Inflammatory macrophage (primary cell): ENCODE results near the gene LINC00305.

Source experiments
- DNase-seq, 2 donors: peaks; one replicate each; pipeline ENCODE4 v3.0.0-alpha.2; 2020 to 2022

Gene LINC00305

GRCh38 chr18:64111950-64112349, 36.9 kb downstream of the LINC00305 start:
- DNase-seq: no peak

GRCh38 chr18:64110692-64111480, 38.0 kb downstream of the LINC00305 start:
- no peak for DNase-seq

- no peak for DNase-seq
Measured at GRCh38 chr18:64103986-64104385, 44.9 kb downstream of the LINC00305 start.

GRCh38 chr18:64100116-64100922, 48.6 kb downstream of the LINC00305 start:
- DNase-seq: no peak

- no peak for DNase-seq
Measured at GRCh38 chr18:64099244-64099643, 49.6 kb downstream of the LINC00305 start.

GRCh38 chr18:64097497-64097896, 51.4 kb downstream of the LINC00305 start:
- no peak for DNase-seq

- DNase-seq: no peak
Measured at GRCh38 chr18:64095056-64095455, 53.8 kb downstream of the LINC00305 start.

- DNase-seq: no peak
Measured at GRCh38 chr18:64094210-64094609, 54.7 kb downstream of the LINC00305 start.

- DNase-seq: no peak
Measured at GRCh38 chr18:64091526-64091925, 57.4 kb downstream of the LINC00305 start.

- no peak for DNase-seq
Measured at GRCh38 chr18:64090876-64091275, 58.0 kb downstream of the LINC00305 start.

GRCh38 chr18:64083916-64084315, 65.0 kb downstream of the LINC00305 start:
- DNase-seq: no peak

- DNase-seq: no peak
Measured at GRCh38 chr18:64082513-64082912, 66.4 kb downstream of the LINC00305 start.

- no peak for DNase-seq
Measured at GRCh38 chr18:64082054-64082453, 66.8 kb downstream of the LINC00305 start.

GRCh38 chr18:64073971-64074370, 74.9 kb downstream of the LINC00305 start:
- no peak for DNase-seq

GRCh38 chr18:64055019-64055418, 93.9 kb downstream of the LINC00305 start:
- no peak for DNase-seq

GRCh38 chr18:64053246-64053645, 95.6 kb downstream of the LINC00305 start:
- DNase-seq: no peak

- DNase-seq: no peak
Measured at GRCh38 chr18:64052772-64053171, 96.1 kb downstream of the LINC00305 start.

GRCh38 chr18:64044616-64045015, 104.3 kb downstream of the LINC00305 start:
- DNase-seq: no peak

- DNase-seq: no peak
Measured at GRCh38 chr18:64042728-64043358, 106.0 kb downstream of the LINC00305 start.

- DNase-seq: peak in 1 of 2 donors; percentile 23
Measured at GRCh38 chr18:64037812-64038414, 111.0 kb downstream of the LINC00305 start.

- no peak for DNase-seq
Measured at GRCh38 chr18:64032312-64032711, 116.6 kb downstream of the LINC00305 start.

GRCh38 chr18:64031411-64031810, 117.5 kb downstream of the LINC00305 start:
- no peak for DNase-seq
